Stimulated activated CD4-positive, alpha-beta T cell treated with anti-CD3 and anti-CD28 coated beads, Interleukin-4, amount 100 ng/mL, for 4 hours (primary cell): ENCODE data around the gene MIPEP.
"Not testable (repeated sequence)": the region's sequence is repeated elsewhere in the genome, so short reads cannot be mapped to it uniquely, and the experiment has no call there.

Experiments used
- DNase-seq, 2 experiments: peaks; one replicate each; pipeline ENCODE4 v3.0.0-alpha.2; 2020

The MIPEP gene

GRCh38 chr13:23888658-23889614, at the start of gene MIPEP:
Gene MIPEP, minus strand, starts transcription at chr13:23889400. Its CDS starts 80 bp downstream, at chr13:23889320.
- DNase-seq = peak; percentile 91

GRCh38 chr13:23934520-23934919, 45.3 kb upstream of the MIPEP start:
- no peak for DNase-seq

- no peak for DNase-seq
Observed at GRCh38 chr13:23928985-23929384, 39.8 kb upstream of the MIPEP start.

GRCh38 chr13:23923031-23923430, 33.8 kb upstream of the MIPEP start:
- DNase-seq = no peak

GRCh38 chr13:23922005-23922932, 33.1 kb upstream of the MIPEP start:
- DNase-seq = no peak

- no peak for DNase-seq
Observed at GRCh38 chr13:23921451-23921888, 32.3 kb upstream of the MIPEP start.

GRCh38 chr13:23919006-23919405, 29.8 kb upstream of the MIPEP start:
- DNase-seq = no peak

GRCh38 chr13:23918208-23918607, 29.0 kb upstream of the MIPEP start:
- no peak for DNase-seq

GRCh38 chr13:23915308-23915707, 26.1 kb upstream of the MIPEP start:
- no peak for DNase-seq

- no peak for DNase-seq
Observed at GRCh38 chr13:23912469-23912868, 23.3 kb upstream of the MIPEP start.

GRCh38 chr13:23909606-23910005, 20.4 kb upstream of the MIPEP start:
- DNase-seq = no peak

GRCh38 chr13:23905766-23906165, 16.6 kb upstream of the MIPEP start:
- DNase-seq = no peak

- DNase-seq = no peak
Observed at GRCh38 chr13:23903906-23904280, 14.7 kb upstream of the MIPEP start.

GRCh38 chr13:23902975-23903905, 14.0 kb upstream of the MIPEP start:
- no peak for DNase-seq

- DNase-seq = no peak
Observed at GRCh38 chr13:23901365-23901764, 12.2 kb upstream of the MIPEP start.

GRCh38 chr13:23899555-23899954, 10.4 kb upstream of the MIPEP start:
- DNase-seq = no peak

GRCh38 chr13:23898101-23898500, 8.9 kb upstream of the MIPEP start:
- no peak for DNase-seq

GRCh38 chr13:23897452-23897919, 8.3 kb upstream of the MIPEP start, which contains the start of gene C1QTNF9B:
Gene C1QTNF9B, minus strand, starts transcription at chr13:23897502.
- DNase-seq = not testable (repeated sequence)

GRCh38 chr13:23894746-23895145, 5.5 kb upstream of the MIPEP start:
- not testable (repeated sequence) for DNase-seq

- DNase-seq = not testable (repeated sequence)
Observed at GRCh38 chr13:23893791-23894190, 4.6 kb upstream of the MIPEP start.

- no peak for DNase-seq
Observed at GRCh38 chr13:23889615-23890607, 711 bp upstream of the MIPEP start.
